Measurements from ENCODE around the gene SLC9A5.

- TF ChIP-seq CTCF (conservative IDR thresholded peaks at IDR 0.05; ENCODE audit: low read depth in 2 of 2) (no peak), ETS1 (IDR thresholded peaks at IDR 0.05) (no peak), EZH2phosphoT487 (IDR thresholded peaks at IDR 0.05; ENCODE audit: unreplicated experiment) (no peak), POLR2AphosphoS5 (IDR thresholded peaks at IDR 0.05; ENCODE audit: low read depth) (no peak), EZH2 (IDR thresholded peaks at IDR 0.05; ENCODE audit: low read depth, unreplicated experiment) (no peak), ZNF331 (CRISPR knock-in tag; IDR thresholded peaks at IDR 0.05; ENCODE audit: low read depth) (no peak), NANOG (IDR thresholded peaks at IDR 0.05; ENCODE audit: borderline replicate concordance) (no peak), CREB1 (CRISPR knock-in tag; IDR thresholded peaks at IDR 0.05; ENCODE audit: low read depth) (no peak), STAT1 (IDR thresholded peaks at IDR 0.05; ENCODE audit: unreplicated experiment) (no peak), REST (IDR thresholded peaks at IDR 0.05; ENCODE audit: unreplicated experiment) (no peak), JUNB (IDR thresholded peaks at IDR 0.05; ENCODE audit: unreplicated experiment) (no peak)
These were observed 63.1 kb downstream of the SLC9A5 start for GRCh38 chr16:67311607-67312488.
